ENCODE measurements around the gene PPP2R2B.
A peak's percentile ranks its signal among the peaks of the same experiment; 100 is the strongest.
"Not testable (repeated sequence)": the region's sequence is repeated elsewhere in the genome, so short reads cannot be mapped to it uniquely, and the experiment has no call there.

Gene PPP2R2B

DNA sequence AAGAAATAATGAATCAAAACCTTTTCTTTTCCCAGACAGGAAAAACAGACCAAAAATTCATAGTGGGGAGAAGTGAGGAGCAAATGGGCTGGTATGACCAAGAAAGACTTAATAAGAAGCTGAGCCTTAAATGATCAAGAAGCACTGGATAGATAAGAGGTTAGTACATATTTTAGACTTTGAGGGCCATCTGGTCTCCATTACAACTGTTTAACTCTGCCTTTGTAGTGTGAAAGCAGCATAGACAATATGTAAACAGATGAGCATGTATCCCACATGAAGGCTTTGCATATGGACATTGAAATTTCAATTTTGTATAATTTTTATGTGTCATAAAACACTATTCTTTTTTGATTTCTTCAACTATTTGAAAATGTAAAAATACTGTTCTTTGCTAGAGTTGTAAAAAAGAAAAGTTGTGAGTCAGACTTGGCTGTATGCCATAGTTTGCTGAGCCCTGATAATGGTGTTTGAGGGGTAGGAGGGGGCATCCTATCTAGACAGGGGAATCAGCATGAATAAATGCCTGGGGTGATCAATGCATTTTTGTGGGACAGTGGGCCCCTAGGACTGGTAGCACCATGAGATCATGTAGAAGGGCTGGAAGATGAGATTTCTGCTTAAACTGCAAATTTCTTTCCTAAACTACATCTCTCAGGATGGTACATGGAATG lies 270.8 kb downstream of the PPP2R2B start:
- no peak for DNase-seq (ENCODE audit: low read depth)

DNA sequence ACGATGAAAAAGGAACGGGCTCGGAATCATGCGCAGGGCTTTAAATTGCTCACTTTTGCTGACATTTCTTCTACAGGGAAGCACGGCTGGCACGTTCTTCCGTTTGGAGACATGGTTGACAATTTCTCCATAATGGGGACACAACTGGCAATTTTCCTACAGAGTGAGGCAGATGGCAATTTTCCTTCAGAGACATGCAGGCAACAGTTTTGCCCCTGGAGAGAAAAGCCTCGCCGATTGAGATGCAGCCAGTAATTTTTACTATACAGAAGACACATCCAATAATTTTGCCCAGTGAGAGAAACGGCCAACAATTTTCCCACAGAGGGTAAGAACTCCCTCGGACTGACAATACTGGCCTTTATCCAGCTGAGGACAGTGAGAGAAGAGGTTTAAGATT lies 271.7 kb downstream of the PPP2R2B start:
- no peak for DNase-seq (ENCODE audit: low read depth)

DNA sequence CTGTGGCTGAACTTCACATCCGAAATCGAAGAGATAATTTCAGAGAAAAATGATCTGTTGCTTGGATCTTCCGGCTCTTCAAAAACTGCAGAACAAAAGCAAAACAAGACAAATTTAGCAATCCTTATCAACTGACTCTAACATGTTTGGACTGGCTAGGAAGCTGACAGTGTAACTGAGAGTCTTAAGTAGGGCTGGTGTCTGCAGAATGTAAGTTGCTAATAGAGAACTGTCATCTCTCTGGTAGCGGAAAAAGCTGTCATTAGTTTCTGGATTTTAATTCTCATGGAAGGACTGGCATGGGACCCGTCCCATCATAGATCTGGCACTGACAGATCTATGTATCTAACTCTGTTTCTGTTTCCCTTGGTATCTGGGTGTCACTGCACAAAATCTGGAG lies 278.2 kb downstream of the PPP2R2B start:
- DNase-seq (ENCODE audit: low read depth), result no peak

DNA sequence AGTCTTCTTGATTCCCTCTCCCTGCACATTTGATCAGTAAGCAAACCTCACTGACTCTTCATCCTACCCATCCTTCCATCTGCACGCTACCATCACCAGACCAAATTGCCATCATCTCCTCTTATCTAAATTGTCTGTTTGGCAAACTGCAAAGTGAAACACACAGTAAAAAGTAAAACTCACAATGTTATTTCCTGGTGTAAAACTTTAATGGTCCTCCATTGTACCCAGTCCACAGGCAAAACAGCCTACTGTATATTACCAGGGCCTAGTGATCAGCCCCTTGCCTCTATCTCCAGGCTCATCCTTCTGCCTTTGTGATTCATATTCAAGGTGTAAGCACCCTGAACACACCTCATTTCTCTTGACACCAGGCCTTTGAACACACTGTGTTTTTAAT lies 279.3 kb downstream of the PPP2R2B start:
- no peak for DNase-seq (ENCODE audit: low read depth)

DNA sequence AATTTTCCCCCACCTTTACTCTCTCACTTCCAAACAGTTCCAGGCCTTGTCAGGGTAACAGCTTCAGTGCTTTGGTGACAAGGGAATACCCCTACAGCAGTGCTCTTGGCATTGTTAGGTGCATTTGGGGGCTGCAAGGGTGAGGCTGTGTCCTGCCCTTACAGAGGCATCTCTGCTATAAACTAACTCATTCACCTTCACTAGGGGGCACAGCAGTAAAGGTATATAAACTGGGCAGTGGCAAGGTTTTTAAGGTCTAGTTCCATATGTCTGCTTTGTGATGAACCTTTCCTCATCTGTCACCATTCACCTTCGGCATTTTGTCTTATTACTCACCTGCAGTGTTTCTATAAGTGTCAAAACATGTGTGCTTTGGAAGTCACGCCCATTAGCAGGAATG lies 283.5 kb downstream of the PPP2R2B start:
- no peak for DNase-seq (ENCODE audit: low read depth)

DNA sequence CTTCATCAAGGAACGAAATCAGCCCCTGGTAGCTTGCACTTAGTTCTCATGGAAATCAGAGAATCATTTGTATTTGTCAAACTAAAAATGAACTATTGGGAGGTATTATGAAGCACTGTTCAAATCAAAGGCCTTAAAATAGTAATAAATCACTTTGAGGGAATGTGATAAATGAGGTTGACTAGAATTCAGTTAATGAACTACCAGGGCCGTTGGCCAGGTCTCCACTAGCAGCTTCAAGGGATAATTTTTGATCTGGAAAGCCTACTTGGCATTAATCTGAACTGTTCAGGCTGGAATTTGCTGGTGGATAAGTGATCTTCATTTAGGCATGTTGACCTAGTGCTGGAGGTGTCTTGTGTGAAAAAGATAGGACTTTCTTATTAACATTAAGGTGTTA lies 286.2 kb downstream of the PPP2R2B start:
- DNase-seq (ENCODE audit: low read depth), result no peak

DNA sequence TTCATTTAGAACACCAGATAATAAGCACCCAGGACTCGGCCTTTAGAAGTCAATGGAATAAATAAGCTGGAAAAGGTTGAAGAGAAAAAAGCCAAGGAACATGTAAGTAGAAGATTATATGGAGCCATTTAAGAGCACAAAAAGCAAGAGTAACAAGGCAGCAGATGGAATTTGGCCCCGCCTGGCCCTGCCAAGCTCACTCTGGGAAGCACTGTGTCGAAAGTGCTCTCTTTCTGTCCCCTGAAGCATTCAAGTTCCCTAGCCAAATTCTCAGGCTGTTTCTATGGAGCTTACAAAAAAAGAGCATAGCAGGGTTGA lies 289.6 kb downstream of the PPP2R2B start:
- DNase-seq (ENCODE audit: low read depth), result no peak

DNA sequence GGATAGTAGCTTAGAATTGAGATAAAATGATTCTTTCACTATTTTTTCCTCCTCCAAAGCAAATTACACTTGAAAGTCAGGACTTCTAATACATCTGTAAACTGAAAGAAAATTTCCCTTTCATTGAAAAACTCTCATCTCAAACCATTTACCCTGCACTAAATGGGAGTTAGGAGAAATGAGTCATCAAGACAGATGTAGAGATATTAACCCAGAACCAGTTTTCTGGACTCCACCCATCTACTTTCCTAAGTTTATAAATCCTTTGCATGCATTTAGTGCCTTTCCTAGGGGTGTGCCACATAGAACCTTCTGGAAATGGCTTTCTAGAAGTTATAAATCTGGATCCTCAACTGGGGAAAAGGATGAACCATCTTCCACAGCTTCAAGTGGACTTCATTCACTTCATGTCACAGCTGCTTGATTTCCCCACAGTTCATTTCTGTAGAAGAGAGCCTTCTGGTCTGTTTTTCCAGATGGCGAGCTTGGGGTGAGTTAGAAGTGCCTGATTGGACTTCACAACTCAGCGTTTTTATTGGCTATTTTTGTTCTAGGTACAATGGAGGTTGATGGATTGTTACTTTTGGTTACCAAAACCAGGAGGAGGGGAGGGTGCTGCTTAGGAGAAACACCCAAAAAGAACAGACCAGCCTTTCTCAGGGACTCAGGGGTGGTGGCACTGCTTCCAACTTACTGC lies 290.1 kb downstream of the PPP2R2B start:
- no peak for DNase-seq (ENCODE audit: low read depth)

DNA sequence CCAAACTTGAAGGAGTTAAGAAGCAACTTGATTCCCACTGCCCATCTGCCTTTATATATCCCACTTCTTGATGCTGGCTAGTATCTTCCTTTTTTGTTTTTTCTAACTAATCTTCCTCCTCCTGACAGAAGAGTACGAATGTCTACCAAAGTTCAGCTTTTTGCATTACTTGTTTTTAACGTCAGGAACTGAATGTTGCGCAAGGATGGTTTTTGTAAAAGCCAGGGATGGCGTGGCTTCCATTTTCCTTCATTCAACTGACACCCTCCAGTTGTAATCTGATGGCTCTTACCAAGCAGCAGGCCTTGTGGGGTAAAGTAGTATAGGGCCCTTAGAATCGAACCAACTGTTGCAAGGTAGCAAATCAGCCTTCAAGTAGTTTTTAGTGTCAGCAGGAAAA lies 291.8 kb downstream of the PPP2R2B start:
- no peak for DNase-seq (ENCODE audit: low read depth)

DNA sequence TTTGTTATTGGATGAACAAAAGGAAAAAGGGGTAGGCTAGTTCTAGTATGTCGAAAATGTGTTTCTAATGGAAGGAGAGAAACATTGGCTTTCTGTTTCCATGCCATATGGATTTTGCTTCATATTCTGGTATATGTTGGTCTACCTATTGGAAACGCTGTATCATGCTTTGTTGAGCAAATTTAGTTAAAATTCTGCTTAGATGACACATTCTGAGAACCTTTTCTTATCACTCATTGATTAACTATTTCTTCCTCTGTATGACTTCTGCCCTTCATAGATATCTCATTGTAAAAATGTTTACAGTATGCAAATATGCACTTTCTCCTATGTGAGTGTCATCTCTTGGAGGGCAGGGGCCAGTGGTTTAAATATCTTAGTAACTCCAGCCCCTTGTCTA lies 293.8 kb downstream of the PPP2R2B start:
- DNase-seq (ENCODE audit: low read depth), result no peak

DNA sequence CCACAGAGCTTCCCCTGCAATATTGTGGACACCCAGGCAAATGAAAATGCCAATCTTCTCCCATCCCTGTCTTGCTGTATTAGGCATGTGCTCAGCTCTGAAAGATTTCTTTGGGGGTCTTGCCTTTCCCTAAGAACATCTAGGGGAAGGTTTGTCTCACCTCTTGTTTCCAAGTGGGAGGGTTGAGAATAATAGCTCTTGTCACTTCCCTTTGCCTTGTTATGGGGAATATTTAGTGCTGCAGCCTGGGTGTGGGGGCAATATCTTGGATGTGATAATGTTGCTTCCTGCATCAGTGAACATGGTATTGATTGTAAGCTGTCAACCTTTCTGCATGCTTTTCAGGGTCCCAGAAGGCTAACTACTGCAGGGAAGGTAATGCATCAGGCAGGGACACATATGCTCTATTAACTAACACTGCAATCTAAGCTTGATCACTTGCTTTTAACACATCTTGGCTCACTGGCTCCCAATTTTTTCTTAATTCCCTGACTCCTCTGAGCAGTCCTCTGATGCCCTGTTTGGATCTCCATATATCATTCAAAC lies 296.4 kb downstream of the PPP2R2B start:
- no peak for DNase-seq (ENCODE audit: low read depth)

DNA sequence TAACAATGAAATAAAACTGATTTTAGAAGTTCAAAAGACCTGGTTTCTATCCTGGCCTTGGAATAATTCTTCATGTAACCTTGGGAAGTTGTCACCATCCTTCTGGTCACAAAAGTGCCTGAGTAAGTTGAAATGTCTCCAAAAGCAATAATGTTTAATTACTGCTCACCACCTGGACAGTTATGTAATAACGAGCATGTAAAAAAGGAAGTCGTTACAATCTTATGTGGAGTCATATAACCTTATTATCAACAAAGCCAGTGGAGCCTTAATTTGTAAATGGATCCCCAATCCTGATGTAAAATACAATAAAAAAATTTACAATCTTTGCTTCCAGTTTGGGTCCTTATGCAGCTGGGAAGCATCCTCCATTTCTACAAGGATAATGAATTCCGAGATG lies 298.3 kb downstream of the PPP2R2B start:
- DNase-seq (ENCODE audit: low read depth), result no peak

DNA sequence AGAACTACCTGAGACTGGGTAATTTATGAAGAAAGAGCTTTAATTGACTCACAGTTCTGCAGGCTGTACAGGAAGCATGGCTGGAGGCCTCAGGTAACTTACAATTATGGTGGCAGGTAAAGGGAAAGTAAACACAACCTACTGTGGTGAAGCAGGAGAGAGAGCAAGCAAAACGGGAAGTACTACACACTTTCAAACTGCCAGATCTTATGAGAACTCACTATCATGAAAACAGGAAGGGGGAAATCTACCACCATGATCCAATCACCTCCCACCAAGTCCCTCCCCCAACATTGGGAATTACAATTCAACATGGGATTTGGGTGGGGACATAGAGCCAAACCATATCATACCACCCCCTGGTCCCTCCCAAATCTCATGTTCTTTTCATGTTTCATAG lies 303.8 kb downstream of the PPP2R2B start:
- DNase-seq (ENCODE audit: low read depth), result no peak

DNA sequence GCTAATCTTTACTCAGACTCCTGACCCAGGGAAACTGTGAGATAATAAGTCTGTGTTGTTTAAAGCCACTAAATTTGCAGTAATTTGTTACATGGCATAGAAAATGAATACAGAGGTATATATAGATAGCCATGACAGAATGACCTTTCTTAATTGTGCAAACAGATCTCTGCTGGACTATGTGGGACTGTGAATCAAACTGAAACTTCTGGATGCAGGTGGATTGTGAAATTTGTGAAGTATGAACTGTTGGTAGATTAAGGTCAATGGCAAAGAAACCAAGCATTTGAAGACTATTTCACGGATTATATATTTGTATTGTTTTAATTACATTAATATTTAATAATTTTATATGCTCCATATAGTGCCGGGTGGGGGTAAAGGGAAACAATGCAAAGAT lies 310.4 kb downstream of the PPP2R2B start:
- DNase-seq (ENCODE audit: low read depth), result no peak

DNA sequence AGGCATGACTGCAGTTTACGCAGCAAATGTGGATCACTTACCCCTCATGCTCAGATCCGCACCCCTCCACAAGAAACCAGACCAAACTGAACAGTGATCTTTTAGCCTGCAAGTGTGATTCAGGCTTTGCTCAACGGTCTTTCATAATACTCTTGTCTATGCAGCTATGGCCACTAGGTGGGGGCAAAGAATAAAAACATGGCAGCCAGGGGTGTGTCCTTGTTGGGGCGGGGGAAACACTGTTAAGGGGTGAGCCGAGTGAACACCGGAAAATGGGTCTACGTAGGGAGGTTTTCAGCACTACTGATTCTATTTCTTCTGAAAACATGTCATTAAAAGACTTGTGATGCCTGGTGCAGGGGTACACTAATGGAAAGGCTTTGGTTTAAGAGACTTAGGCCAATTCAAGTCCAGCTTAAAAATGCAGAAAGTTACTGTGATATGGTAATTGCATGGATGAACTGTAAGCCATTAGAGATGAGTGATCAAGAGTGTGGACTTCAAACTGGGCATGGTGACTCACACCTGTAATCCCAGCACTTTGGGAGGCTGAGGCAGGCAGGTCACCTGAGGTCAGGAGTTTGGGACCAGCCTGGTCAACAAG lies 312.7 kb downstream of the PPP2R2B start:
- peak; percentile 22 for DNase-seq (ENCODE audit: low read depth)

DNA sequence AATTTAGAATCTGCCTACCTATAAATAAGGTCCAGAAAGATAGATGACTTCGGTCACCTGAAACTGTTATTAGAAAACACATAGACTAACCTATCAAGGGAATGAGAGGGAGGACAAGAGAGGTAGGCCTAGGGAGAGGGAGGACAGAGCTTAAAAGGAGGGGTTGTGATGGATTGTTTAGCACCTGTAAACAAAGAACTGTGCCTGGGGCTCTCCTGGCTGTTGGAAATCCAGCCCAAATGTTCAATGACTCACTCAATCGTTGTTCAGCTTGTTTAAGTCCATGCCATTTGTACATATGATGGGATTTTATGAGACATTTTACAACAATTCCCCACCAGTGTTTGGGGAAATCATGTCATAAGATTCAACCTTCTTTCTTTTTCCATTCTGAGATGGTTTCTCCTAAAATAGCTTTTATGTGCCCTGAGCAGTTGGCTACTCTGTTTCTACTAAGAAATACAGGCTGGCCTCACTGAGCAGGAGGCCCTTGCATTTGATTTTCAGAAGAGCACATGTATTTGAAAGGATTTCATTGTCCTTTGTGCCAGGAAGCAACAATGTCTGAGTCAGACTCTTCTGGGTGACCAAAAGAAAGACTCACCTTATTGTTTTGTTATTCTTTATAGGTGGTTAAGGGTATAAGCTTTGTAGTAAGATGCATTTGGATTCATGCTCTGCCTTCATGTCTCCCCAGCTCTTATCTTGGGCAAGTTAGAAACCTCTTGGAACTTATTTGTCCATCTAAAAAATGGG lies 314.4 kb downstream of the PPP2R2B start:
- DNase-seq (ENCODE audit: low read depth), result no peak

DNA sequence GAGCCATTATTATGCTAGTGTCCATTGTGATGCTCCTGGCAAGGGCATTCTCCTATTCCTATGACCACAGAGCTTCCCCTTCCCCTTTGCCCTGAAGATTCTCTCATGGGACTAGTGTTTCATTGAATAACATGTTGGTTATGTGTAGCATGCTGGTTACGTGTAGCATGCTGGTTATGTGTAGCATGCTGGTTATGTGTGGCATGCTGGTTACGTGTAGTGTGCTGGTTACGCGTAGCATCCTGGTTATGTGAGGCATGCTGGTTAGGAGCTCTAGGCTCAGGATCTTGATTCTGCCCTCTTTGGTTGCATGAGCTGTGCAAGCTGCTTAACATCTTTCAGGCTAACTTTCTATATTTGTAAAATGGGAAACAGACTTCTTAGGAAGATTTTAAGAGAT lies 316.1 kb downstream of the PPP2R2B start:
- no peak for DNase-seq (ENCODE audit: low read depth)

DNA sequence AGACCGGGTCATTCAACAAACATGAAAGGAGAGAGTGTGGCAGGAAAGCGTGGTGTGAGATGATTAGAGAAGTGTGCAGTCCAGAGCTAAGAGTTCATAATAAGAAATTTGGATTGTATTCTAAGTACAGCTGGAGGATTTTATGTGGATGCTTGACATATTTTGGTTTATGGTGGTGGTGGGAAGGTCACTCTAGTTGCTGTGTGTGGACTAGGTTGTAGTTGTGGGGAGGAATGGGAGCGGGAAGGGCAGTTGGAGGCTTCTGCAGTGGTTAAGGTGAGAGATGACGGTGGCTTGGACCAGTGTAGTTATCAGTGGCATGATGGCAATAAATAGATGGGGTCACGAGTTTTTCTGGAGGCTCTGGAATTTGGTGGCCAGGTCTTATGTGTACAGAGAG lies 316.8 kb downstream of the PPP2R2B start:
- DNase-seq (ENCODE audit: low read depth), result no peak

DNA sequence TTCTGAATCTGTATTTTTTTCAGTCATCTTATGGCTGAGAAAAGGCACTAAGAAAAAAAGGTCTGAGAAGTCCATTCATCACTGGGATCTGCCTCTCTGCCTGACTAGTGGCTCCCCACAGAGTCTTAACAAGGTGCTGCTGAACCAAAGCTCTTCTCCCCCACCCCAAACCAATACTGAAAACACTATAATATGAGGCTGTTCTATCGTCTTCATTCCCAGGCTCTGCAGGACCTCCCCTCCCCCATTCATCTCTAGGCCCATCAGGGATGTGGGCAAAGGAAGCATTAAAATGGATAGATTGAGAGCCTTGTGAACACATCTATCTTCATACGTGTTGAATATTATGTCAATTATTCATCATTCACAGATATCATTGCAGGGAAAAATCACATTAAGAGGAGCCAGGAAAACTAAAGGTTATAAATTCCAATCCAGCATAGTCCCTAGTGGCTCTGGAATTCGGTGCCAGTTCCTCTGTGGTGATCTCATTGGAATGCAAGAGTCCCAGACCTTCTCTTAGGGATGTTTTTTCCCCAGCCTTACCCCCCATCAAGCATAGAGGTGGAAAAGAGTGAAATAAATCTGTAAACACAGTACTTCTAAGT lies 318.2 kb downstream of the PPP2R2B start:
- DNase-seq (ENCODE audit: low read depth), result no peak

DNA sequence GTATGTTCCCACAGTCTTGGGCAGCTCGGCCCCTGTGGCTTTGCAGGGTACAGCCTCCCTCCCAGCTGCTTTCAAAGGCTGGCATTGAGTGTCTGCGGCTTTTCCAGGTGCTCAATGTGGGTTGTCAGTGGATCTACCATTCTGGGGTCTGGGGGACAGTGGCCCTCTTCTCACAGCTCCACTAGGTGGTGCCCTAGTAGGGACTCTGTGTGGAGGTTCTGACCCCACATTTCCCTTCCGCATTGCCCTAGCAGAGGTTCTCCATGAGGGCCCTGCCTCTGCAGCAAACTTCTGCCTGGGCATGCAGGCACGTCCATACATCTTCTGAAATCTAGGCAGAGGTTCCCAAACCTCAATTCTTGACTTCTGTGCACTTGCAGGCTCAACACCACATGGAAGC lies 321.7 kb downstream of the PPP2R2B start:
- DNase-seq (ENCODE audit: low read depth), result not testable (repeated sequence)

DNA sequence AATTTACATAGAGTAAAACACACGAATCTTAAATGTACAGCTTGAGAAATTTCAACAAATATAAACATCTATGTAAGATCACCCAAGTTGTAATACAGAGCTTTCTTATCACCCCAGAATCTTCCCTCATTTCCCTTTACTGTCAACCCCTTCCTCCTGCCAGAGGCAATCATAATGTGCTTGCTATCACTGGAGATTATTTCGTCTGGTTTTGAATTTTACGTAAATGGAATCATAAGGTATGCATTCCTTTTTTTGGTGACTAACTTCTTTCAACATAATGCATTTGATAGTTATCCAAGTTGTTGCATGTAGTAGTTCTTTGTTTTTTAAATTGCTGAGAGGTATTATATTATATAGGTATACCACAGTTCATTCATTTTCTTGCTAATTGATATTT lies 325.1 kb downstream of the PPP2R2B start:
- no peak for DNase-seq (ENCODE audit: low read depth)

DNA sequence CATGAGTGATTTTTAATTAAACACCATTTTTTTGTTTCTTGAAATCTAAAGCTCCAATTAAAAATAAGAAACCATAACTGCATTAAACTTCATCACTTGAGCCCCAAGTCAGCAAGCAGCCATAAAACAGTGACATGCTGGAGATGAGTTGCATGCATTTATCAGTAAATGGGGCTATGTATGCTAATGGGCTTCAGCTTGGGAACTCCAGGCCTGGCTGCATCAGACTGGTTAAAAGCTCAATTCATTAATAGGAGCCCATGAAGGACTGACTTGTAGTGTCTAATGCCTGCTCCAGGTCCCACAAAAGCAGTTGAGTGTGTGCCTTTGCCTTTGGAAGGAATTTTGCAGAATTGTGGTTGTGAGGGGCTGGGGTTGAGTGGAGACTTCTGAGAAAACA lies 328.9 kb downstream of the PPP2R2B start:
- no peak for DNase-seq (ENCODE audit: low read depth)

Data from activated gamma-delta T cell treated with anti-CD3 and anti-CD28 coated beads, Interleukin-2, amount 50 U/mL, for 16 hours (primary cell).